HTERT RPE-1 (cell line): ENCODE results near the gene SMARCD3.

Experiments
- in situ Hi-C: fragments of 300-500 bp; cut with MboI; formaldehyde crosslinking; loops from 4 replicates; pipeline ENCODE4 v1.14.3; 2020; ENCODE audit warnings: low sequenced_read_pairs

The SMARCD3 gene

DNA sequence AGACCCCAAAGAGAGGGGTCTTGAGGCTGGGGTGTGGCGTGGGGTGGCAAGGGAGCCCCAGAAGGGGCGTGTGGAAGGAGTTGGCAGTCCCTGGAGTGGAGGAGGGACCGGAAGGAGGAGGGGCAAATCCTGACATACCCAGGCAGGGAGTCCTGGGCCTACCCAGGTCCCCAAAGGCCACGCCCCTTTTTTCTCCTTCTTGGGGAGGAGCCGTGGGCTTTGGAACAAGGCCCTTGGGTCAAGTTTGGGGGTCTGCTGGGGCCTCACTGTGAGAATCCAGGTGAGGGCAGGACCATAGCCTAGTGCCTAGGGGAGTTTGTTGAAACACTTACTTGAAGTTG is 1.2 kb upstream of the SMARCD3 start:
- in situ Hi-C loops: no loop called here

DNA sequence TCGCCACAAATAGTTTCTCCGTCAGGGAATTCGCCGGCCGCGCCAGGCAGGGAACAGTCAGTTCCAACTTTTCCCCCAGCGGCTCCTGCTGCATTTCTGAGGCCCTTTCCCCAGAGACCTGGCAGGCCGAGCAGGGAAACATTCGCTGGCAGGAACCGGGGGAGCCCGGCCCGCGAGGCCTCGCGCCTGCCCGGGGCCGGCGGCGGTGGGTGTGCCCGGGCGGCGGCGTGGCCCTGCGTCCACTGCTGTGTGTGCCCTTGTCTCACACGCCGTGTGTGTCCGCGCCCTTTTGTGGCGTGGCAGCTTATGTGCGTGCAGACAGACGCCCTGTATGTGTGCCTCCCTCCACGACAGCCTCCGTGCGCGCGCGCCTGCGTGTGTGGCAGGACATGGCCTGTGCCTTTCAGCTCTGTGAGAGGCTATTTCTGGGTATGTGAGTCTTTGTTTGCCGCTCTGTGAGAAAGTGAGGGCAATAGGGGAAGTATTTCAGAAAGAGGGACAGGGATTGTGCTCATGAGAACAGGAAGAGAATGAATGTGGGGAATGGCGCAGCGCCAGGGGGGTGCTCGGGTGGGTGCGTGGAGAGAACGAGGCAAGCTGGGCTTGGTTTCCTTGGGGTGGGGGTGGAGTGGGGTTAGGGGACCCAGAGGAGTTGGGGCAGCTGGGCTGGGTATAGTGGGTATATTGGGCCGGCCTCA is 689 bp upstream of the SMARCD3 start:
- in situ Hi-C loops: no loop called here

DNA sequence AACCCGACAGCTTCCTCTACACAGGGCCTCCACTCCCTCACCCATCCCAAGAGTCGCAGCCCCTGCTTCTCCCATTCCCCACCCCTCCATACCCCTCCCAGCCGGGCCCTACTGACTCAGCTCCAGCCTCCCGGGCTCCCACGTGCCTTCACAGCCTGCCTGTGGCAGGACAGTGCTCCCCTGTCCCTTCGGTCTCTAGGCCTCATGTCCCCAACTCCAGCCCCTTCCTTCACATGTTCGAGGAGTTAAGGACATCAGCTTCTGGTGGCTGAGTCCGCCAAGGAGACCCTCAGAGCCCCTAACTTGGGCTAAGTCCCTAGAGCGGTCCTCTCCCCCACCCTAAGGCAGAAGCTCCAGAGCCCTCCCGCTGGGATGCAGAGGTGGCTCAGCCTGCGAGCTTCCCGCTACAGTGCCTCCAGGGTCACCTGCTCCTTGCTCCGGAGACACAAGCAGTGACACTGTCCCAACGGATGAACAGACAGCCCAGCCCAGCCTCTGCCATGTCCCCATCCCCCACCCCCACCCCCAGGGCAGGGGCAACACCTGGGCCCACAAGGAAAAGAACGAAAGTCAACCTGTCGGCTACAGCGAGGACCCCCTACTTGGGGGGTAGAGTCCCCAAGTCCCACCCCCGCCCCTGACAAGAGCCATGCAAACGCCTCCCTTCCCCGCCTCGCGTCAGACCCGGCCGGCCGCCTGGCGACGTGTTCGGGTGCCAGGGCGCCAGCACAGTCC is 716 bp downstream of the SMARCD3 start:
- in situ Hi-C loops: no loop called here

DNA sequence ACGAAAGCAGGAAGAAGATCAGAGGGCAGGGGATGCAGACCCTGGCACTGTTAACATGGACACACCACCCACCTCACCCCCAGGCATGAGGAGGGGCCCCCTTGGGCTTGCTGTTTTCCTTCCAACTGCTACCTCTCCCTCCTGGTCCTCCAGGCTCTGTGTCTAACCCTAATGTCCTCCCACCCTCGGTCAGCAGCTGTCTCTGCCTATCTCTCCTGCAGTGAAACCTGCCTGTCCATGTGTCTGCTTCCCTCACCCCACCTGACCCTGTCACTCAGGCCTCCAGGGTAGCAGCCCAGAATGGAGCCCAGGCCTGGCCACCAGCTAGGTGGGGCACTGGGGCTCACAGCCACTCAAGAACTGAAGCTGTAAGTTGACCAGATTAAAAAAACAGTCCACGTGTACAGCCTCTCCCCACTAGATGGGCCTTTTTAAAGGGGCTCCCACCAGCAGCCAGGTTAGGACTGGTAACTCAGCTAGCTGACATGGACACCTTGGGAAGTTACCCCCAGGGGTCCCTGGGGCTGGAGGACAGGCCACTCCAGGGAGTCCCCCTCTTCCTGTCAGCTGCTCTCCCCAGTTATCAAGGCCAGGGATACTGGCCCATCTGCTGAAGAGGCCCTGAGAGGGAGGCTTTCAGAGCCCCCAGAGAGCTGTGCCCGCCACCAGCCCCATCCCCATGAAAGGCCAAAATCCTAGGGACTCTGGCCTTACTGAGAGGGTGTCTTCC is 1.5 kb downstream of the SMARCD3 start:
- in situ Hi-C loops: no loop called here

DNA sequence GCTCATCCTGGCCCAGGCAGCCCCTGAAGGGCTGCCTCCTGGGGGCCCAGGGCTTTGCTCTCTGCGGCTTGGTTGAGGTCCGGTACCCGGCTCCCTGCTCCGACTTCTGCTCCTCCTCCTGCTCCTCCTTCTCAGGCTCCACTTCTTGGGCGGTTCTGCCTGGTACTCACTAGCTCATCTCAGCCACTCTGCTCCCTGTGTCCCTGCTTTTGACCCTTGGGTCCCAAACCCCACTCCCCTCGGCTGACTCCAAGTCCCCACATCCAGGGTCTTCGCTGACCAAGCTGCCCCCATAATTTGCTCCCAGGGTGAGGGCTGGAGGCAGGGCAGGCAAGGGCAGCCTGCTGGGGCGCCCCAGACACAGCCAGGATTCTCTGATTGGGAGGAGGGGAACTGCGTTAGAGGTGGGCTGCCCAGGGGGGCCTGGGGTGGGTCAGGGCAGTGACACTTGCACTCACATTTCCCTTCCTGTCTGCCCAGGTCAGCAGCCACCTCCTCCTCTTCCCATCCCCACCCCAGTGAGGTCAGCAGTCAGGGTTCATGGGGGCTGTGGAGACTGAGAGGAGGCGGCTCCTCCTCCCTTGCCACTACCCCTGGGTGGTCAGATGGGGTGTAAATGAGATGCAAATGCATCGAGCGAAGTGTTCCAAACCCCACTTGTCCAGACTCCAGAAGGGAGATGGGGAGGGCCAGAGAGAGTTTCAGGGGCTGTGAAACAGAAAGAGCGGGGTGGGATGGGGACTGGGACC is 2.2 kb downstream of the SMARCD3 start:
- in situ Hi-C loops: no loop called here

DNA sequence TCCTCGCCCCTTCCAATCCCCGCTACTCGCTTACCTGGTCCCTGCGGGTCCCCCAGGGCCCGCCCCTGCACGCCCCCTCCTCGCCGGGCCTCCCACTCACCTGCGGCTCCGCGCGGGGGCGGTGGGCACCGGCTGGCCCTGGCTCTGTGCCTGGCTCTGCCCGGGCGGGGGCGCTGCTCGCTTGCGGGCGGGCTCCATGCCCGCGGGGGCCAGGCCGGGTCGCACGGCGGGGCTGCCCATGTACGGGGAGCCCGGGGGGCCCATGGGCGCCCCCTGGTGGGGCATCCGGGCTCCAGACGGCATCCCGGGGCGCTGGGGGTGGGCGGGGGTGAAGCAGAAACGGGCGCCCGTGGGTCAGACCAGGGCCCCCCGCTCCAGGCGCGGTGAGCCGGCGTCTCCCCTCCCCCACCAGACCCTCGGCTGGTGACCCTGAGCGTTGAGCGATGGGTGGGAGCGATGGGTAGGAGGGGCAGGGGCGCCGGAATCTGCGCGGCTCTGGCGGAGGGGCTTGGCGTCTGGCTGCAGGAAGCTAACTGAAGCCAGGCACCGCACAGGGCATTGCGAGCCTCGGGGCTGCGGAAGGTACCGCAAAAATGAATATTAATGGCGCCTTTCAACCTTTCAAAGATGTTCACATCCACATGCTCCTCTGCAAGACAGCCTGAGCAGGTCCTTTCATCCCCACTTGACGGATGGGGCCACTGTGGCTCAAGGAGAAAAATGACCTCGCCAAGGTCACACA is 3.0 kb downstream of the SMARCD3 start:
- in situ Hi-C loops: no loop called here

DNA sequence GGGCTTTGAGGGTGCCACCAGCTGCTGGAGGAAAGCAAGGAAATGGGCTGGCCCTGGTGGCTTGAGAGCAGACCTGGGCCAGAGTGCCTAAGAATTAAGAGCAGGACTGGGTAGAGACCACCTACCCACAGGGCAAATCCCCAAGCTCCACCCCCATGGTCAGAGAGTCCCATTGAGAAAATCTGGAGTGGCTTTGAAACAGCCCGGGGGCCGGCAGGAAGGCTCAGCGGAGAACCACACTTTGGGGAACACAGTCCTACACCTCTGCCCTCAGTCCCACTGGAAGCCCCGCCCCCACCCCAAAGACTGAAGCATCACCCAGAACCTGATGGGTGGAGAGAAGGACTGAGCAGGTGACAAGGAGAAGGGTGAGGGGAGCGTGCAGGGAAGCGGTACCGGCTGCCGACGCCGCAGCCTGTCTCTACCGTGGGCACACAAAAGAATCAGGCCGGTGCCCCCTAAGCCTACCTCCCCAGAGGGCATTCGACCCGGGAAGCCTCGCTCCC is 3.6 kb downstream of the SMARCD3 start:
- in situ Hi-C loops: no loop called here

DNA sequence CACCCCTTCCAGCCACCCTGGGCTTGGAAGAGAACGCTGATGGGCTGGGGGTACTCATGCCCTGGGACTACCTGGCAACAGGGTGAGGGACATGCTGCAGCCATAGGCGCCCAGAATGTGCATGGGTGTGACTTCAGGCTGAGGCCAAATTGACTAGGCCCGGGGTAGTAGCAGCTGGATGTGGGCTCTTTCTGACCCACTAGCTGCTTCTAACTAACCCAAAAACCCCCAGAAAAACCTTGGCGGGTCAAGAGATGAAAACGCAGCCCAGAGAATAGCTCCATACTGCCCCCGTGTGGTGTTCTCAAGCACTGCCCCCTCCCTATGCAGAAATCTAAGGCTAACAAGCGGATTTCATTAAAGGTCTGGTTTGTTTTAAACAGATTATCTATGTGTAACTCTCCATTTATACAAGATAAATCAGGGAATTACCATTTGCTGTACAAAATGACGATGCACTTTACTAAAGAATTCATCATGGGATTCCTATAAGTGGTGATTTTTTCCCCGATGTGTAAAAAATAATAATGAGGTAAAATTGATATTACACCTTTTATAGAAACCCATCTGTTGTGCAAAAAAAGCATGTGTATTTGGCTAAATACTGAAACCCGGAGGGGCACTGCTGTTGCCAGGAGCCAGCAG is 4.2 kb downstream of the SMARCD3 start:
- in situ Hi-C loops: no loop called here

DNA sequence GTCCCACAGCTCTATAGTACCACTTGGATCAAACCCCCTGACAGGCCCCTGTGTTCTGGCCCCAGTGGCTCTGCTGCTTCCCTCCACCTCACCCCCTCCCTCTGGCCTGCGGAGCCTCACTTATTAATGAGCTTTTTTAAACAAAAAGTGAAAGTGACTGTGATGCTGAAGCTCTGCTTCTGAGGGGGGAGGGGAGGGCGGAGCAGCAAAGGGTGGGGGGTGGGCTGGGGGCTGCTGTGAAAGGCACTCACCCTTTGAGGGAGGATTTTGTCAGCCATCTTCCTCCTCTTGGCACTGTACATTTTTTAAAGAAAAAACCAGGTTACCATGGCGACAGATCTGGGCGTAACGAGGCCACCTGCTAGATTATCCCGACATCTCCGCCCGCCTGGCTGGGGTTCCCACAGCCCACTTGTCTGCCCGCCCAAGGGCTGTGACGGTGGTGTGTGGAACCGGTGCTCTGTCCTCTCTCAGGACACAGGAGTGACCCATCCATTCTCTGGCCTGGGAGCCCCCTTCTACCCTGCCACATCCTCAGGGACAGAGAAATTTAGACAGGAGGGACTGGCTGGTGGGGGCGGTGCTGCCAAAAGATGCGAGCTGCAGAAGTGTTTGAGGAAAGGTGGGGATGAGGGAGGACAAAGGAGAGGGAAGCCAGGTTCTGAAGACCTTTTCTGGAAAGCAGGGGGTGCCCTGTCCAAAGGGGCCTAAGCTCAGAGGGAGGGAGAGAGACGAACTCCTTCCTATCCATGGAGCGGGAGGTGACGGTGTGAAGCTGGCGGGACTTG is 4.9 kb downstream of the SMARCD3 start:
- in situ Hi-C loops: no loop called here

DNA sequence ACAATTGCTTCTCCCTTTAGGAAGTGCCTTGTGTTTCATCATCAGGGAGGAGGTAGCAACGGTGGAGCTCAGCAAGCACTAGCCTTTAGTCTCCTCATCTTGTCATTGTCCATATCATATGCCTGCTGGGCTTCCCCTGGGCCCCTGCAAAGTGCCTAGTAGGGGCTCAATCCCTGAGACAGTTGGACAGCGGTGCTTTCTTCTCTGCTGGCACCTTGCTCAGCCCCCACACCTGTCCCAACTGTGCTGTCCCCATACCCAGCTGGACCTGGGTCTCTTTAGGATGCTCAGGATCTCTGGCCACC is 5.5 kb downstream of the SMARCD3 start:
- in situ Hi-C loops: no loop called here

DNA sequence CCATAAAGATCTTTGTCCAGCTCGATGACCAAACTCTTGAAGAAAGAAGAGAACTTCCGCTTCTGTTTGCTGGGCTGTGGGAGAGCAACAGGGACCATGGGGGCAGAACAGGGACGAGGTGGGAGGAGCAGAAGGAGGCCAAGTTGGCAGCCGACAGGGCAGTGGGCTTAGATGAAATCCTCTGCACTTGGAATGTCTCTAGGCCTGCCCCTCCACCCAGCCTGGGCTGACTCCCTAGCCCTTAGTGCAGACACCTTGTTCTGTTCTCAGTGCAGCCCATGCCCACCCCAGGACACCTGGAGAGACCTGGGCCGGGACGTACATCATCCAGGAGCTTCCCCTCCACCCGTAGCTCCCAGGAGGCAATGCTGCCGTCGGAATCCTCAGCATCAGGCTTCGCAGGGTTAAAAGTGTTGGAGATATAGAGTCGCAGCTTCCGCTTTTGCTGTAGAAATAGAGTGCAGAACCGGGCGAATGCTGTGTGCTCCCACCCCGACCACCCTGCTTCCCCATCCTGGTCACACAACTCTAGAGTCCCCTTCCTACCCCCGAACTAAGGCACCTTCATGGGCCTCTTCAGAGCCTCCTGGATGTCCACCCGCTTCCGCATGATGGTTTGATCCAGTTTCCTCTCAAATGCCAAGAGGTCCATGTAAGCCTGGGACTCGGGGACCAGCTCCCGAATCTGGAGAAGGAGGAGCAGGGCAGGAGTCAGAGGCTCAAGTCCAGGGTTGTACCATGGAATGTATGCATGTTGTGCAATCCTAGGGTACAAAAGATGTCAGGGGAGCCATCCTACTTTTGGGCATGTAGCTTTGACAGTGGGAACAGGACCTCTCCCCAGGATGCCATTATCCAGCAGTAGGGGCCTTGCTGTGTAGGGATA is 6.1 kb downstream of the SMARCD3 start:
- in situ Hi-C loops: no loop called here

DNA sequence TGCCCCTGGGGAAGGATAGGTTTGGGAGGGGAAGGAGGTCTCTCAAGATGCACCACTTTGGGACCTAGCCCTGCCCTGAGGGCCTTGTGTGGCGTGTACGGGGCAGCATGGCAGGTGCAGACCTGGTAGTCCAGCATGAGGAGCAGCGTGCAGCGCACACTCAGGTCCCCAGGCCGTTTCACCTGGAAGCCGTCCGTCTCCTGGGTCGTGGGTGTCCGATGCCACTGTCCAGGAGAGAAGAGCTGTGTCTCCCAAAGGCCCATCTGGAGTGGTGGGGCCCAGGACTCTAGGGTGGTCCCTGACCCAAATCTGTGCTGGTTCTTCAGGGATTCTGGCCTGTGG is 6.8 kb downstream of the SMARCD3 start:
- in situ Hi-C loops: no loop called here

DNA sequence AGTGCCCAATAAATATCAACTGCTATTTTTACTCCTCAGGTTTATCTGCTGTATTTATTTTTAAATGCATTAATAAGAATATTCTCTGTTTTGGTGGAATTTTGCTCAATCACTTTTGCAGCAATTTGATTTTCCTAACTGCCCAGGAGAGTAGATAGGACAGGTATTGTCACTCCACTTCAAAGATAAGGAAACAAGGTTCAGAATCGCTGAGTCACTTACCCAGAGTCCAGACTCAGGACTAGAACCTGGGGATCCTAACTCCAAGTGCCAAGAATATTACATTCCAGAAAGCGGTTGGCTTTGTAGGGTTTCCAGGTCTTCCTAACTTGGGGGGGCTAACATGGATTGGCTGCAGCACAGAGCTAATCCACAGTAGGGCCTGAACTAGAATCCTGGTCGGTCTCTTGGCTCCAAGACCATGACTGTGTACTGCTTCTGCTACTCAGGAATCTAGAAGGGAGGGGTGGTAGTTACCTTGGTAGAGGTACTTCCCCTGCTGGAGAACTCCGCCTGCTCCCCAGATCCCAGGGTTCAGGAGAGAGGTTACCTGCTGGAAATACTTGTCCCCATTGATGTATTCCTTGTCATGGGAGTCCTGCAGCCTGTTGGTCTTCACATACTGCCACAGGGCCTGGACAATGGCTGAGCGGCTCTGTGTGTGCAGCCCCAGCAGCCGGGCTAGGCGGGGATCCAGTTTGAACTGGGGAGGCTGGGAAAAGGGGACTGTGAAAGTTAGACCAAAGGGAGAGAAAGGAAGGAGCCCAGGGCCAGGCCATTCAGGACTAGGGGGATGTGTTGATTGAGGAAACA is 7.3 kb downstream of the SMARCD3 start:
- in situ Hi-C loops: no loop called here

DNA sequence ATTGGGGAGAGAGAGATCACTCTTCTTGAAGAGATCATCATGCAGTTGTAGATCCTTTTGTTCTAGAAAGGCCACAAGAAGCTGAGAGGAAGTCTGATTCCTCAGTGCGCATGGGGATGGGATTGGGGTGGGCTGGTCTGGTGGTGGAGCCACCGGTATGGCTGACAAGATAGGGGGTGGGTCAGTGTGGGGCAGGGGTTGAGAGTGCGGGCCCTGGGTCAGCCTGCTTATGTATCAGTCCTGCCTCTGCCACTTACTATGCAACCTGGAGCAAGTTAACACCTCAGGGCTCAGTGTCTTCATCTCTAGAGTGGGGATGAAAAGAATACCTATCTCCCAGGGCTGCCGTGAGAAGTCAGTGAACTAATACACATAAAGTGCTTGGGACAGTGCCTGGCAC is 8.0 kb downstream of the SMARCD3 start:
- in situ Hi-C loops: no loop called here

DNA sequence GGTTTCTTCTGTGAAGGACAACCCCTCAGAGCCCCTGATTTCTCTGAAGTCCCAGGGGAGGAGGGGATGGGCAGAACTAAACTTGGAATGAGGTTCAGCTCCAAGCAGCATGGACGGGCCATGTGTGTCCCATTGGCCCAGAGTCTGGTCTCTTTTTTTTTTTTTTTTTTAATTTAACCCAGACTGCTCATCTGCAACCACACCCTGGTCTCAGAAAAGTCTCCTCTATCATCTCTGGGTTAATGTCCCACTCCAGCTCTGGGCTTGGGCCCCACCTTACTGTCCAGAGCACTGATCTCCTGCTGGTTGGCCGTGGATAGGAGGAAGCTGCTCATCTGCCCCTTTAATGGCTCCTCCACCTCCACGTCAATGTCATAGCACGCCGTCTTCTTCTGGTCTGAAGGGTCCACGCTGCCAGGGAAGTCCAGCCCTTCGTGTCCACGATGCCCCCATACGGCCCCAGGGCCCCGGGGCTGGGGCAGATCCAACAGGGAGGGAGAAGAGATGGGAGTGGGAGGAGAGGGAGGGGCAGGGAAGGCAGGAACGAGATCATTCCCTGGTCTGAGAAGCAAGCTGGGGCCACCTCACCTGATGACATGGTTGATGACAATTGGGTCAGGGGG is 8.5 kb downstream of the SMARCD3 start:
- in situ Hi-C loops: no loop called here

DNA sequence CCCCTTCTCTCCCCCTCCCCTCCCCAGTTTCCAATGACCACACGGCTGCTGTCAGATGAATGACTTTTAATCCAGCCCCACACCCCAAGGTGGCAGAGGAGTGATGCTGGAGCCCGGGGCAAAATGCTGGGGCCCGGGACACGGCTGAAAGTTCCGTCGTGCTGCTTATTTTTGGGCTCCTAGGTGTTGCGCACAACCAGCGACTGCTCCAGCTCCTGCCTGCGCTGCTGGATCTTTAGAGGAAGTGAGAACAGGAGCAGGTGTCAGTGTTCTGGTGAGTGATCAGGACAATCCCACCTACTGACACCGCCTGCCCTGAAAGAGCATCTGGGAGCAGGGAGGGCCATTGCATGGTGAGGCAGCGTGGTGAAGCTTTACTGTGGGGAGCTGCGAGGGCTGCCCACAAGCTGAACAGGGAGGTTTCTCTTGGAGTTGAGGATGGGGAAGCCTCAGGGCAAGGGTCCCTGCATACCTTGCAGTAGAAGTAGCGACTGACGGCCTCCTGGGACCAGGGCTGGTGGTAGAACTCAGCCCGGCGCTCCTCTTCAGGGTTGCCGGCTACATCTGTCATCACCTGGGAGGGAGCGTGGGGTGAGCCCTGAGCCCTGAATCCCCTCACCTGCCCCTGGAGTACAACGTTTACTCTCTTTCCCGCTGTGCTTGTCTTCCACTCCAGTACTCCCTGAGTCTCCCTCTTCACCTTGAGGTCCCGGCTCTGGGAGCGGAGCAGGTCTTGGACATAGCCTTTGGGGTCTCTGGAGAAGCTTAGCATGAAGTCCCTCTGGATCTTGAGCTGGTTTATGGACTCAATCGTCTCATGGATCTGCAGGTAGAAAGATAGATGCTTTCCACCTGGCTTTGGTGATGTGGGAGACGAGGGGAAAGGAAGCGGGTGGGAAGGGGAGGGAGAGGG is 9.3 kb downstream of the SMARCD3 start:
- in situ Hi-C loops: no loop called here
